GM12872 (cell line): Measurements from ENCODE around the gene CSF1.

ENCODE experiments used
- CTCF ChIP-seq: IDR thresholded peaks from 3 replicates; pipeline ENCODE4 v1.5.1; 2011; ENCODE audit warnings: low read depth, mild to moderate bottlenecking, low read length, moderate library complexity; ENCODE audit not compliant: insufficient read depth

CSF1 gene

GRCh38 chr1:109901141-109901523 lies 9.5 kb upstream of the CSF1 start:
- no peak for TF ChIP-seq CTCF

GRCh38 chr1:109901524-109902145 lies 9.0 kb upstream of the CSF1 start:
- no peak for TF ChIP-seq CTCF

- TF ChIP-seq CTCF = no peak
These were observed 8.3 kb upstream of the CSF1 start for GRCh38 chr1:109902204-109902985.

- TF ChIP-seq CTCF = no peak
These were observed 7.2 kb upstream of the CSF1 start for GRCh38 chr1:109903376-109903930.

GRCh38 chr1:109904105-109904817 lies 6.4 kb upstream of the CSF1 start:
- TF ChIP-seq CTCF = no peak

GRCh38 chr1:109905491-109905890 lies 5.2 kb upstream of the CSF1 start:
- no peak for TF ChIP-seq CTCF

- no peak for TF ChIP-seq CTCF
These were observed 4.3 kb upstream of the CSF1 start for GRCh38 chr1:109906160-109906838.
